GM19455 (cell line): ENCODE measurements around the gene OTOS.

ENCODE experiments used
- ATAC-seq: cut with Tn5 transposase; IDR thresholded peaks from one replicate; pipeline ENCODE4 v1.9.1; 2021; ENCODE audit not compliant: unreplicated experiment

OTOS gene

GRCh38 chr2:240168041-240168440 is 27.6 kb upstream of the OTOS start:
- no peak for ATAC-seq

- no peak for ATAC-seq
Observed at GRCh38 chr2:240167588-240167880, 27.1 kb upstream of the OTOS start.

- no peak for ATAC-seq
Observed at GRCh38 chr2:240166761-240167587, 26.5 kb upstream of the OTOS start.

- ATAC-seq, result no peak
Observed at GRCh38 chr2:240166191-240166590, 25.7 kb upstream of the OTOS start.

GRCh38 chr2:240165661-240166060 is 25.2 kb upstream of the OTOS start:
- no peak for ATAC-seq

- no peak for ATAC-seq
Observed at GRCh38 chr2:240165034-240165433, 24.6 kb upstream of the OTOS start.

GRCh38 chr2:240164586-240164985 is 24.1 kb upstream of the OTOS start:
- ATAC-seq, result no peak

GRCh38 chr2:240163844-240164574 is 23.6 kb upstream of the OTOS start:
- no peak for ATAC-seq

- ATAC-seq, result no peak
Observed at GRCh38 chr2:240162939-240163714, 22.7 kb upstream of the OTOS start.

- ATAC-seq, result no peak
Observed at GRCh38 chr2:240162531-240162930, 22.1 kb upstream of the OTOS start.

- ATAC-seq, result no peak
Observed at GRCh38 chr2:240162032-240162431, 21.6 kb upstream of the OTOS start.

GRCh38 chr2:240161087-240161750 is 20.8 kb upstream of the OTOS start:
- ATAC-seq, result no peak

GRCh38 chr2:240160291-240161086 is 20.0 kb upstream of the OTOS start:
- ATAC-seq, result no peak

GRCh38 chr2:240159251-240159839 is 18.9 kb upstream of the OTOS start:
- ATAC-seq, result no peak

- ATAC-seq, result no peak
Observed at GRCh38 chr2:240157147-240157470, 16.7 kb upstream of the OTOS start.

- ATAC-seq, result no peak
Observed at GRCh38 chr2:240156435-240157146, 16.1 kb upstream of the OTOS start.

GRCh38 chr2:240155745-240156390 is 15.4 kb upstream of the OTOS start:
- ATAC-seq, result no peak

GRCh38 chr2:240155048-240155744 is 14.7 kb upstream of the OTOS start:
- no peak for ATAC-seq

GRCh38 chr2:240154606-240155005 is 14.1 kb upstream of the OTOS start:
- no peak for ATAC-seq
